Measurements from ENCODE around the gene THRSP.
"Not testable (repeated sequence)": the region's sequence is repeated elsewhere in the genome, so short reads cannot be mapped to it uniquely, and the experiment has no call there.

Gene THRSP

DNA sequence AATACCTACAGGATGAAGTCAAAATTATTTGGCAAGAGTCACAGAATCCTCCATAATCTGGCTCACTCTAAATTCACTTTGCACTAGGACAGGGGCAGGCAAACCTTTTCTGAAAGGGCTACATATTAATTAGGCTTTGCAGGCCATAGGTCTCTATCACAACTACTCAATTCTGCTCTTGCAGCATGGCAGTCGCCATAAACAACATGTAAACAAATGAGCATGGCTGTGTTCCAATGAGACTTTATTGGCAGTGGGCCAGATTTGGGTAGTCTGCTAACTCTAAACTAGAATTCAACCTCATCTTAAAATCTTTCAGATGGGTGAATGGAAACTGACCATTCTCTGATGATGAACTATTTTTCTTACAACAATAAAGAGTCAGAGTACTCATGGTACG is 5.8 kb downstream of the THRSP start:
- peak; percentile 54 for DNase-seq

DNA sequence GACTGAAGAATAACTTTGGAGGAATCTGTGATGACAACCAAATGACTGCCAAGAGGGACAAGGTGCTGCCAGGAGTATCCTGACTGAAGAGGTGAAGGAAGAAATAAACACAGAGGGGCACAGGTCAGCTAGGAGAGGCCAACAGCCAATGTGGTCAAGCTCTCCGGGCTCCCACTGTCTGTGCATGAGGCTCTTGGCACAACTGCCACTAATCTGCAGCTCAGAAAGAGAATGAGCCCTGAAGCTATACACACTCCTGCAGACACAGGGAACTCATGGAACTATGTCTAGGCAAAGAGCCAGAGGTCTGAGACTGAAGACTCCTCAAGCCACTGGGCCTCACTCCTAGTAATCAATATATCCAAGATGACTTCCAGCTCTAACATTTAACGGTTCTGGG is 7.0 kb downstream of the THRSP start:
- DNase-seq: no peak

- DNase-seq: no peak
Observed at GRCh38 chr11:78071717-78072116, 8.1 kb downstream of the THRSP start.

DNA sequence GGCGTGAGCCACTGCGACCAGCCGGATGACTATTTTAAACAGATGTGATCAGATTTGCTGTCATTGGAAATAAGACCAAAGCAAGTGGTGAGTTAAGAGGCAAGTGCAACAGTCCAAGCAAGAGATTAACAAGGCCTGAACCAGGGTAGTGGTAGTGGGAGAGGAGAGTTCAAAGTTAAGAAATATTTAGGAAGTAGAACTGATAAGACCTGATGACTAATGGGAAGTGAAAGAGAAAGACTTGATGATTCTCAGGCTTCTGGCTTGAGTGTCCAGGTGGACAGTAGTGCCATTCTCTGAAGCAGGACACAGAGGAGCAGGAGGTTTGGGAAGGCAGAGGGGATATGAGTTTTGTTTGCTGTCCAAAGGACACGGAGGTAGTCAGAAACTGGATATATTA is 8.8 kb downstream of the THRSP start:
- no peak for DNase-seq

DNA sequence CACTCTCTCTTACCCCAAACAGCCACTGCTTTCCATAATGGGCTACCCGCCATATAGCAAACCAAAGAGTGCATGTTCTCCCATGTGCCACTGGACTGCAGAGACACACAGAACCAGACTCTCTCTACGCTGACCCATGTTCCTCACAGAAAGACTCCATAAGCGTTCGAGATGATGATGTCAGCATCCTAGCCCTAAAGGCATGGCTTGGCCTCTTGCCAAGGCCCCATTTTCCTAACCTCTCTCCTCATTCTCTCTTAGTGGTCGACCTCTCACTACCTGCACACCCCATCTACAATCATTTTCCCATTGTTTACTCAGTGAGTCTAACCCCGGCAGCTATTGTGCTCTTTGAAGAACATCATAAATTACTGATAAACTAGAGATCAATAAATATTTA is 11.1 kb downstream of the THRSP start:
- no peak for DNase-seq

- DNase-seq: no peak
Observed at GRCh38 chr11:78076733-78077403, 13.2 kb downstream of the THRSP start.

DNA sequence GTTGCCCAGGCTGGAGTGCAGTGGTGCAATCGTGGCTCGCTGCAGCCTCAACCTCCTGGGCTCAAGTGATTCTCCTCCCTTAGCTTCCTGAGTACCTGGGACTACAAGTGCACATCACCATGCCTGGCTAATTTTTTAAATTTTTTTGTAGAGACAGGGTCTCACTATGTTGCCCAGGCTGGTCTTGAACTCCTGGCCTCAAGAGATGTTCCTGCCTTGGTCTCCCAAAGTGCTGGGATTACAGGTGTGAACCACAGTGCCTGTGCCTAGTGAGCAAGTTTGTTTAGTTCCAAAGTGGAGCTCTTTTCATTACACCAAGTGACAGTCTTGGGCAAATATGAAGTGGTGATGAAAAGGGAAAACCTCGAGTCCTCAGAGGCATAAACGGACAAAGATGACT is 13.9 kb downstream of the THRSP start:
- not testable (repeated sequence) for DNase-seq

DNA sequence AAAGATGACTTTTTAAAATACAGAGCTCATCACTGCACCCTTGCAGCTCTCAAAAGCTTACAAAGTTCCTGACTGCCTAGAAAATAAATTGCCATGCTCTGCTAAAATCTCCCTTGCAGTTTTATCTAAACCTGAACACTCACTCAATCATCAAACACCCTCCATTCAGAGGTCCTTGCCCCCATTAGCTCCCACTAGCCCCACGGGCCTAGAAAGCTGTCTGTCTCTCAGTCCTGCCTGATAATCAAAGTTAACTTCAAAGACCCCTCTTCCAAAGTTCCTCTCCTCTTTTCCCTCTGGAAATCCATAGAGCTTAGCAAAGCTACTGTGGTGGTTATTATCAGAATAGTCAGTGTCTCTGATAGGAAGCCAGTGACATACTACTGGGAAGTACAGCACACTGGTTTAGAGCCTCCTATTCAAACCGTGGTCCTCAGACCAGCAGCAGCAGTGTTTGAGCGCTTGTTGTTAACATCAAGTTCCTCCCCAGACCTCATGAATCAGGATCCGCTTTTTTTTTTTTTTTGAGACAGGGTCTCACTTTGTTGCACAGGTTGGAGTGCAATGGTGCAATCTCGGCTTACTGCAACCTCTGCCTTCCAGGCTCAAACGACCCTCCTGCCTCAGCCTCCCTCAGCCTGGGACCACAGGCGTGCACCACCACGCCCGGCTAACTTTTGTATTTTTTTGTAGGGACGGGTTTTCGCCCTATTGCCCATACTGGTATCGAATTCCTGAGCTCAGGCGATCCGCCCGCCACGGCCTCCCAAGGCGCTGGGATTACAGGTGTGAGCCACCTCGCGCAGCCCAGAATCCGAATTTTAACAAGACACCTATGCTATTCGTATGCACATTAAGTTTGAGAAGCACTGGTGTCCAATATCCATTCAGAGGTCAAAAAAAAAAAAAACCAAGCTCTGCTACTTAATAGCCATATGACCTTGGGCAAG is 14.8 kb downstream of the THRSP start:
- DNase-seq: no peak

GRCh38 chr11:78079232-78080083 is 15.8 kb downstream of the THRSP start, which contains the start of gene NDUFC2:
Gene NDUFC2, minus strand, starts transcription at chr11:78079862. Its CDS starts 118 bp downstream, at chr11:78079744.
- peak; percentile 81 for DNase-seq

GRCh38 chr11:78080084-78080817 is 16.6 kb downstream of the THRSP start:
- DNase-seq: no peak

GRCh38 chr11:78080818-78081495 is 17.3 kb downstream of the THRSP start:
- DNase-seq: no peak

GRCh38 chr11:78081583-78081982 is 17.9 kb downstream of the THRSP start:
- no peak for DNase-seq

DNA sequence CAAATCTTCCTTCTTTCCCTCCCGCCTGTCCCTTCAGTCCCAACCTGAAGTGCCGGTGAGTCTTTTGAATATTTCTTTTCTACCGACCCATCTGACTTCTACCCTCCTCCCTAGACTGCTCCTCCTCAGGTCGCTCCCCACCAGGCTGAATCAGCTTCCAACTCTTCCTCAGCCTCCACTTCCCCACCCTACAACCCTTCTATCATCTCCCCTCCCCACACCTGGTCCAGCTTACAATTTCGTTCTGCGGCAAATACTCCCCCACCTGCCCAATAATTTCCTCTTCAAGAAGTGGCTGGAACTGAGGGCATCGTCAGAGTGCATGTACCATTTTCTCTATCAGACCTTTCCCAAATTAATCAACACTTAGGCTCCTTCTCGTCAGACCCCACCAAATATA is 18.5 kb downstream of the THRSP start:
- DNase-seq: no peak

DNA sequence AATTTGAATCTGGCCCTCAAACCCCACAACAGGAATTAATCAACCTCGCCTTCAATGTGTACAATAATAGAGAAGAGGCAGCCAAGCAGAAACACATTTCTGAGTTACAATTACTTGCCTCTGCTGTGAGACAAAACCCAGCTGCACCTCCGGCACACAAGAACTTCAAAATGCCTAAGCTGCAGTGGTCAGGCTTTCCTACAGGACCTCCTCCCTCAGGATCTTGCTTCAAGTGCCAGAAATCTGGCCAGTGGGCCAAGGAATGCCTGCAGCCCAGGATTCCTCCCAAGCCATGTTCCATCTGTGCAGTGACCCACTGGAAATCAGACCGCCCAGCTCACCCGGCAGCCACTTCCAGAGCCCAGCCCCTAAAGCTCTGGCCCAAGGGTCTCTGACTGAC is 19.4 kb downstream of the THRSP start:
- DNase-seq: no peak

- DNase-seq: not testable (repeated sequence)
Observed at GRCh38 chr11:78084506-78084905, 20.8 kb downstream of the THRSP start.

GRCh38 chr11:78085972-78086371 is 22.3 kb downstream of the THRSP start:
- DNase-seq: peak; percentile 15

DNA sequence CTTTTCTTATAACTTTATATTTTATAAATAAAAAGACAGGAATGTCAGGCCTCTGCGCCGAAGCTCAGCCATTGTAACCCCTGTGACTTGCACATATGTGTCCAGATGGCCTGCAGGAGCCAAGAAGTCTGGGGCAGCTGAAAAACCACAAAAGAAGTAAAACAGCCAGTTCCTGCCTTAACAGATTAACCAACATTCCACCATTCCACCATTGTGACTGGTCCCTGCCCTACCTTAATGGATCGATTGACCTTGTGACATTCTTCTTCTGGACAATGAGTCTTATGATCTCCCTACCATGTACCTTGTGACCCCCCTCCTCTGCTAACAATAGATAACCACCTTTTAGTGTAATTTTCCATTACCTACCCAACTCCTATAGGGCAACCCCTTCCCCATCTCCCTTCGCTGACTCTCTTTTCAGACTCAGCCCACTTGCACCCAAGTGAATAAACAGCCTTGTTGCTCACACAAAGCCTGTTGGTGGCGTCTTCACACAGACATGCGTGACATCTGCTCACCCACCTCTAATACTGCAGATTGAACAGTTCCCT is 22.9 kb downstream of the THRSP start:
- not testable (repeated sequence) for DNase-seq

DNA sequence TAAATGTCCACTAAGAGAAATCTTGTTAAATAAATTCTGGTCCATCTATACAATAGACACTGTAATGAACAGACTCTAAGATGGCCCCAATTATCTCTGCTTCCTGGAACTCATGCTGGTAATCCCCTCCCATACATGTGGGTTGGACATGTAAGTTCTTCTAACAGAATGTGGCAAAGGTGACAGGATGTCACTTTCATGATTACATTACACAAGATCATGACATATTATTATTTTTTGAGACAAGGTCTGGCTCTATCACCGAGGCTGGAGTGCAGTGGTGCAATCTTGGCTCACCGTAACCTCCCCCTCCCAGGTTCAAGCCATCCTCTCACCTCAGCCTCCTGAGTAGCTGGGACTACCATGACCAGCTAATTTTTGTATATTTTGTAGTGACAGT is 30.6 kb downstream of the THRSP start:
- no peak for DNase-seq

DNA sequence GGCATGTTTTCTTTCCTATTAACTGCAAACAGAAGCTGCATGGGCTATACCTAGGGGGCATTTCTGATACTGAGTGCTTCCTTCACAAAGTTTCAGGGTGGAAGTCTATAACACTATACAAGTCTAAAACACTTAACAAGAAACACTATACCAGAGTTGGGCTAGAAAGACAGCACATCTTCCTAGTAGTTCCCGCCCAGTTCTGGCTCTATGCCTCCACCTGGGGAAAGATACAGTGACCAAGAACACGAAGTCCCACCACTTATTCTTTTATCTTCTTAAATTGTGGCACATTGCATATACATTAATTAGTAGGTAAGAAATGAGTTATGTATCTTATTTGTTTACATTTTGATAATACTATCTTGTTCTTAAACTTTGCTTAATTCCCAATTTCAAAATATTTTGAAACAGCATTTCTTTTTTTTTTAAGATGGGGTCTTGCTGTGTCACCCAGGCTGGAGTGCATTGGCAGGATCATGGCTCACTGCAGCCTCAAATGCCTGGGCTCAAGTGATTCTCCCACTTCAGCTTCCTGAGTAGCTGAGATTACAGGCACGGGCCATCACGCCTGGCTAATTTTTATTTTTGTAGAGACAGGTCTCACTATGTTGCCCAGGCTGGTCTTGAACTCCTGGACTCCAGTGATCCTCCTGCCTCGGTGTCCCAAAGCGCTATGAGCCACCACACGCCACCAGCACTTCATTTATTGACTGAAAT is 34.2 kb downstream of the THRSP start:
- DNase-seq: no peak

GRCh38 chr11:78099666-78100065 is 36.0 kb downstream of the THRSP start:
- DNase-seq: no peak

DNA sequence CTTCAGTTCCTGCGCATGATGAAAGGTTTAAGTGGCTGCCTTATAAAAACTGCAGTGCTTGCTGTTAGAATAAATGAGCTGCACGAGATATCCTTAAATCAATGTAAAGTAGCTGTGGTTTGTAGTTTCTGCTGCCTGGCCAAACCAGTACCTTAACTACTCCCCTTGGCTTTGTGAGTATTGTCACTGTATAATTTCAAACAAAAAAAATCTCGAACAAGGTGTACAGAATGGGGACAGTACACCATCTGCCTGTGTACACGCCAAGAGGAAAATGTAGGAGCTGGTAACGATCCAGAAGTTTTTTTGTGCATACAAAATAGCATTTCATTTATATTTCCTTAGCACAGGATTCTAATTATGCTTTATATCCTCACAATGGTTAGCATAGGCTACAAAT is 36.6 kb downstream of the THRSP start:
- no peak for DNase-seq
